WI38 (cell line): ENCODE data around the gene RFWD3.

ENCODE experiments used
- H3K4me3 ChIP-seq: 2 replicates; pipeline ENCODE4 v1.5.1; 2011; ENCODE audit warnings: low read depth, mild to moderate bottlenecking, control low read depth, low read length
- TF ChIP-seq, protein P1 (sequence below): IDR thresholded peaks from 2 replicates; pipeline ENCODE4 v1.5.1; 2012; ENCODE audit warnings: low read depth, mild to moderate bottlenecking, control low read depth, low read length

The RFWD3 gene

GRCh38 chr16:74651841-74652240 lies 14.8 kb downstream of the RFWD3 start:
- H3K4me3 ChIP-seq = no peak overlapping the region
- TF ChIP-seq, protein P1, sequence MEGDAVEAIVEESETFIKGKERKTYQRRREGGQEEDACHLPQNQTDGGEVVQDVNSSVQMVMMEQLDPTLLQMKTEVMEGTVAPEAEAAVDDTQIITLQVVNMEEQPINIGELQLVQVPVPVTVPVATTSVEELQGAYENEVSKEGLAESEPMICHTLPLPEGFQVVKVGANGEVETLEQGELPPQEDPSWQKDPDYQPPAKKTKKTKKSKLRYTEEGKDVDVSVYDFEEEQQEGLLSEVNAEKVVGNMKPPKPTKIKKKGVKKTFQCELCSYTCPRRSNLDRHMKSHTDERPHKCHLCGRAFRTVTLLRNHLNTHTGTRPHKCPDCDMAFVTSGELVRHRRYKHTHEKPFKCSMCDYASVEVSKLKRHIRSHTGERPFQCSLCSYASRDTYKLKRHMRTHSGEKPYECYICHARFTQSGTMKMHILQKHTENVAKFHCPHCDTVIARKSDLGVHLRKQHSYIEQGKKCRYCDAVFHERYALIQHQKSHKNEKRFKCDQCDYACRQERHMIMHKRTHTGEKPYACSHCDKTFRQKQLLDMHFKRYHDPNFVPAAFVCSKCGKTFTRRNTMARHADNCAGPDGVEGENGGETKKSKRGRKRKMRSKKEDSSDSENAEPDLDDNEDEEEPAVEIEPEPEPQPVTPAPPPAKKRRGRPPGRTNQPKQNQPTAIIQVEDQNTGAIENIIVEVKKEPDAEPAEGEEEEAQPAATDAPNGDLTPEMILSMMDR = no peak

GRCh38 chr16:74650966-74651567 lies 15.6 kb downstream of the RFWD3 start:
- H3K4me3 ChIP-seq = no peak overlapping the region
- TF ChIP-seq, protein P1 = peak; percentile 35

DNA sequence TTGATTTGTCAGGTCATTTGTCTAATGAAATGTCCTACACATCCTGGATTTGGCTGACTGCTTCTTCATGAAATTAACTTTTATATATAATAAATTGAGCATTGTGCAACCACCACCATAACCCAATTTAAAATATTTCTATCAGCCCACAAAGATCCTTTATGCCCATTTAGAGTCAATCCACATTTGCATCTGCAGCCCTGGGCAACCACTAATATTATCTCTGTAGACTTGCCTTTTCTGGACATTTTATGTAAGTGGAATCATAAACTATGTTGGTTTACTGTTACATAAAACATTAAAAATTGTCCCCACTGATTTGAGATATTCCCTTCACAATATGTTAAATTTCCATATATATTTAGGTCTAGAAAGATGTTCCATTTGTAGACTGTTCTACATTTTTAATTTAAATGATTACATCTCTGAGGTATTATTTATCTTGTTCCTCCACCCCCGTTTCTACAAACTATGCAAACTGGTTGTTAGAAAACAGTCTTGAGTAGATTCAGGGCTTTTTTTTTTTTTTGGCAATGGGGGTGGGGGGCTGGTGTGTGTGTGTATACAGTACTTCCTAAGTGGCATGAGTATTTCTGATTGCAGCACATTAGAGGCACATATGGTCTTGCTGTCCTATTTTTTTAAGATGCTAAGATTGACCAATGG lies 16.7 kb downstream of the RFWD3 start:
- no peak overlapping the region for H3K4me3 ChIP-seq
- TF ChIP-seq, protein P1 = no peak

- H3K4me3 ChIP-seq = no peak overlapping the region
- TF ChIP-seq, protein P1 = no peak
These were observed 24.7 kb downstream of the RFWD3 start for GRCh38 chr16:74641969-74642368.

- TF ChIP-seq, protein P1 = no peak
- H3K4me3 ChIP-seq = no peak overlapping the region
These were observed 28.8 kb downstream of the RFWD3 start for GRCh38 chr16:74637742-74638453.

GRCh38 chr16:74635303-74635702 lies 31.4 kb downstream of the RFWD3 start:
- H3K4me3 ChIP-seq = no peak overlapping the region
- TF ChIP-seq, protein P1 = no peak

- TF ChIP-seq, protein P1 = no peak
These were observed 33.0 kb downstream of the RFWD3 start for GRCh38 chr16:74633686-74634085.

More at GRCh38 chr16:74633686-74634085, 33.0 kb downstream of the RFWD3 start:
- no peak overlapping the region for H3K4me3 ChIP-seq
